22Rv1 (cell line): ENCODE data around the gene ARHGAP26.

Source experiments
- CTCF ChIP-seq: fragments of 450-650 bp; IDR thresholded peaks from 2 replicates; pipeline ENCODE4 v1.5.1; 2017; ENCODE audit warnings: mild to moderate bottlenecking
- ZFX ChIP-seq: fragments of 450-650 bp; IDR thresholded peaks from 2 replicates; pipeline ENCODE4 v1.6.1; 2017; ENCODE audit warnings: antibody characterized with exemption, borderline replicate concordance

GRCh38 chr5:143132739-143133138 is 362.6 kb downstream of the ARHGAP26 start:
- TF ChIP-seq CTCF (no peak), ZFX (no peak)
